ENCODE results near the gene MBTPS1. TPM values are rescaled to one million over a fixed set of nuclear protein-coding genes. Genes with fewer than 3 reads are reported as not detected.

MBTPS1 gene
- total and polyA plus RNA-seq, 9 of the 15 experiments (the other 6 are each of a cell fraction or from before 2014, with no cell fraction given): 2.8 to 57.6 (median 43.8) TPM

DNA sequence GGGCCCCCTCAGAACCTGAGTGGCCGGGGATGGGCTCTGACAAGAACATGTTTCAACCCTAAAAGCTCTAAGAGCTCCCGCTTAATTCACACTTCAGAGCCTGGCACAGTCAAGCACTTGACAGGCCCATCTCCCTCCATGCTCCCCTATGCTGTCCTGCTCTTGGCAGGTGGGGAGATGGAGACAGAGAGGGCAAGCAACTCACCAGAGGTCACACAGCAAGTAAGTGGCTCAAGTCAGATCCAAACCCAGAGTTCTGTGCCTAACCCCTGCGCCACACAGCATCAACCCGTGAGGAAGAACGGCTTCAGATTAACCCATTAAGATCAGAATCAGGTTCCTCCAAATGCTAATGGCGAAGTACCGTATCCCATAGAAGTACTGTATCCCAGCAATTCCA lies 112.3 kb downstream of the MBTPS1 start (continued):
- TF ChIP-seq, protein P1, sequence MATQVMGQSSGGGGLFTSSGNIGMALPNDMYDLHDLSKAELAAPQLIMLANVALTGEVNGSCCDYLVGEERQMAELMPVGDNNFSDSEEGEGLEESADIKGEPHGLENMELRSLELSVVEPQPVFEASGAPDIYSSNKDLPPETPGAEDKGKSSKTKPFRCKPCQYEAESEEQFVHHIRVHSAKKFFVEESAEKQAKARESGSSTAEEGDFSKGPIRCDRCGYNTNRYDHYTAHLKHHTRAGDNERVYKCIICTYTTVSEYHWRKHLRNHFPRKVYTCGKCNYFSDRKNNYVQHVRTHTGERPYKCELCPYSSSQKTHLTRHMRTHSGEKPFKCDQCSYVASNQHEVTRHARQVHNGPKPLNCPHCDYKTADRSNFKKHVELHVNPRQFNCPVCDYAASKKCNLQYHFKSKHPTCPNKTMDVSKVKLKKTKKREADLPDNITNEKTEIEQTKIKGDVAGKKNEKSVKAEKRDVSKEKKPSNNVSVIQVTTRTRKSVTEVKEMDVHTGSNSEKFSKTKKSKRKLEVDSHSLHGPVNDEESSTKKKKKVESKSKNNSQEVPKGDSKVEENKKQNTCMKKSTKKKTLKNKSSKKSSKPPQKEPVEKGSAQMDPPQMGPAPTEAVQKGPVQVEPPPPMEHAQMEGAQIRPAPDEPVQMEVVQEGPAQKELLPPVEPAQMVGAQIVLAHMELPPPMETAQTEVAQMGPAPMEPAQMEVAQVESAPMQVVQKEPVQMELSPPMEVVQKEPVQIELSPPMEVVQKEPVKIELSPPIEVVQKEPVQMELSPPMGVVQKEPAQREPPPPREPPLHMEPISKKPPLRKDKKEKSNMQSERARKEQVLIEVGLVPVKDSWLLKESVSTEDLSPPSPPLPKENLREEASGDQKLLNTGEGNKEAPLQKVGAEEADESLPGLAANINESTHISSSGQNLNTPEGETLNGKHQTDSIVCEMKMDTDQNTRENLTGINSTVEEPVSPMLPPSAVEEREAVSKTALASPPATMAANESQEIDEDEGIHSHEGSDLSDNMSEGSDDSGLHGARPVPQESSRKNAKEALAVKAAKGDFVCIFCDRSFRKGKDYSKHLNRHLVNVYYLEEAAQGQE (IDR thresholded peaks at IDR 0.05; ENCODE audit: borderline replicate concordance): no peak
- TF ChIP-seq, protein P1 (CRISPR knock-in tag; IDR thresholded peaks at IDR 0.05; ENCODE audit: low read depth): no peak
- TF ChIP-seq BCOR (IDR thresholded peaks at IDR 0.05) (peak; percentile 80), ARID1B (IDR thresholded peaks at IDR 0.05) (no peak), COPS2 (conservative IDR thresholded peaks at IDR 0.05) (no peak), ZFP36 (IDR thresholded peaks at IDR 0.05; ENCODE audit: low read depth, low read length, partially characterized antibody) (peak; percentile 73), KDM1A (IDR thresholded peaks at IDR 0.05) (peak in 1 of 2 experiments; percentile 28; a peak in 1 of 4 replicates), RBFOX2 (IDR thresholded peaks at IDR 0.05; ENCODE audit: low read depth, low read length) (no peak)
- TF ChIP-seq, protein P2, sequence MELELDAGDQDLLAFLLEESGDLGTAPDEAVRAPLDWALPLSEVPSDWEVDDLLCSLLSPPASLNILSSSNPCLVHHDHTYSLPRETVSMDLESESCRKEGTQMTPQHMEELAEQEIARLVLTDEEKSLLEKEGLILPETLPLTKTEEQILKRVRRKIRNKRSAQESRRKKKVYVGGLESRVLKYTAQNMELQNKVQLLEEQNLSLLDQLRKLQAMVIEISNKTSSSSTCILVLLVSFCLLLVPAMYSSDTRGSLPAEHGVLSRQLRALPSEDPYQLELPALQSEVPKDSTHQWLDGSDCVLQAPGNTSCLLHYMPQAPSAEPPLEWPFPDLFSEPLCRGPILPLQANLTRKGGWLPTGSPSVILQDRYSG (tag; conservative IDR thresholded peaks at IDR 0.05; ENCODE audit: low read depth): no peak
- TF ChIP-seq, protein P3, sequence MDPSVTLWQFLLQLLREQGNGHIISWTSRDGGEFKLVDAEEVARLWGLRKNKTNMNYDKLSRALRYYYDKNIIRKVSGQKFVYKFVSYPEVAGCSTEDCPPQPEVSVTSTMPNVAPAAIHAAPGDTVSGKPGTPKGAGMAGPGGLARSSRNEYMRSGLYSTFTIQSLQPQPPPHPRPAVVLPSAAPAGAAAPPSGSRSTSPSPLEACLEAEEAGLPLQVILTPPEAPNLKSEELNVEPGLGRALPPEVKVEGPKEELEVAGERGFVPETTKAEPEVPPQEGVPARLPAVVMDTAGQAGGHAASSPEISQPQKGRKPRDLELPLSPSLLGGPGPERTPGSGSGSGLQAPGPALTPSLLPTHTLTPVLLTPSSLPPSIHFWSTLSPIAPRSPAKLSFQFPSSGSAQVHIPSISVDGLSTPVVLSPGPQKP (CRISPR knock-in tag; IDR thresholded peaks at IDR 0.05): no peak

Small RNA genes lying within 50 kb of the gene (small RNA-seq; reads per million reads assigned to genes)
- gene RNA5SP432: 0.18 reads per million

Other genes starting within 250 kb of the MBTPS1 start
Only the 7 nearest of the 10 such genes appear.
- not detected in 2 replicates for gene NECAB2, start 148.7 kb downstream of the MBTPS1 start, total RNA-seq (2014; rRNA removed)
- gene NECAB2, start 148.7 kb downstream of the MBTPS1 start, total RNA-seq (2014; rRNA removed; fragmentation: Illumina TruSeq; extraction: Trizol): not detected in 2 replicates
- not detected in 2 replicates for gene NECAB2, start 148.7 kb downstream of the MBTPS1 start, total RNA-seq (2015; rRNA removed; fragmentation: Illumina TruSeq; extraction: Trizol)
- gene NECAB2, start 148.7 kb downstream of the MBTPS1 start, total RNA-seq (2021): not detected in 2 replicates
- gene NECAB2, start 148.7 kb downstream of the MBTPS1 start, polyA plus RNA-seq (2011; rRNA removed): 0.09 and 0.28 TPM in 2 replicates
- gene NECAB2, start 148.7 kb downstream of the MBTPS1 start, polyA plus RNA-seq (2014; fragmentation: Illumina TruSeq; extraction: Trizol): not detected in 2 replicates
- not detected for gene NECAB2, start 148.7 kb downstream of the MBTPS1 start, polyA plus RNA-seq (2014; fragmentation: Nextera tagmentation; extraction: Ambion mirVana)
- gene NECAB2, start 148.7 kb downstream of the MBTPS1 start, polyA plus RNA-seq (2014; rRNA removed): 0.03 TPM in 1 of 2 replicates, not detected in the other
- not detected in 2 replicates for gene SLC38A8, start 74.1 kb downstream of the MBTPS1 start, total RNA-seq (2014; rRNA removed)
- gene SLC38A8, start 74.1 kb downstream of the MBTPS1 start, total RNA-seq (2014; rRNA removed; fragmentation: Illumina TruSeq; extraction: Trizol): not detected in 2 replicates
- gene SLC38A8, start 74.1 kb downstream of the MBTPS1 start, total RNA-seq (2015; rRNA removed; fragmentation: Illumina TruSeq; extraction: Trizol): not detected in 2 replicates
- not detected in 2 replicates for gene SLC38A8, start 74.1 kb downstream of the MBTPS1 start, total RNA-seq (2021)
- gene SLC38A8, start 74.1 kb downstream of the MBTPS1 start, polyA plus RNA-seq (2011; rRNA removed): not detected in 2 replicates
- not detected in 2 replicates for gene SLC38A8, start 74.1 kb downstream of the MBTPS1 start, polyA plus RNA-seq (2014; fragmentation: Illumina TruSeq; extraction: Trizol)
- not detected for gene SLC38A8, start 74.1 kb downstream of the MBTPS1 start, polyA plus RNA-seq (2014; fragmentation: Nextera tagmentation; extraction: Ambion mirVana)
- gene SLC38A8, start 74.1 kb downstream of the MBTPS1 start, polyA plus RNA-seq (2014; rRNA removed): 0.28 TPM in 1 of 2 replicates, not detected in the other
- 19.7 and 20.5 TPM in 2 replicates for gene HSDL1, start 28.2 kb upstream of the MBTPS1 start, total RNA-seq (2014; rRNA removed)
- gene HSDL1, start 28.2 kb upstream of the MBTPS1 start, total RNA-seq (2014; rRNA removed; fragmentation: Illumina TruSeq; extraction: Trizol): 31.5 and 36.4 TPM in 2 replicates
- 38.6 and 39.9 TPM in 2 replicates for gene HSDL1, start 28.2 kb upstream of the MBTPS1 start, total RNA-seq (2015; rRNA removed; fragmentation: Illumina TruSeq; extraction: Trizol)
- 26.4 and 27.7 TPM in 2 replicates for gene HSDL1, start 28.2 kb upstream of the MBTPS1 start, total RNA-seq (2021)
- 41.2 and 45.7 TPM in 2 replicates for gene HSDL1, start 28.2 kb upstream of the MBTPS1 start, polyA plus RNA-seq (2011; rRNA removed)
- gene HSDL1, start 28.2 kb upstream of the MBTPS1 start, polyA plus RNA-seq (2014; fragmentation: Illumina TruSeq; extraction: Trizol): 24.1 and 26.9 TPM in 2 replicates
- 10 to 100 TPM; 14.8 to 16.3 TPM for gene HSDL1, start 28.2 kb upstream of the MBTPS1 start, polyA plus RNA-seq (2014; fragmentation: Nextera tagmentation; extraction: Ambion mirVana)
- 25.8 and 31.0 TPM in 2 replicates for gene HSDL1, start 28.2 kb upstream of the MBTPS1 start, polyA plus RNA-seq (2014; rRNA removed)
- gene DNAAF1, start 28.4 kb upstream of the MBTPS1 start, total RNA-seq (2014; rRNA removed): not detected in 2 replicates
- not detected in 2 replicates for gene DNAAF1, start 28.4 kb upstream of the MBTPS1 start, total RNA-seq (2014; rRNA removed; fragmentation: Illumina TruSeq; extraction: Trizol)
- not detected in 2 replicates for gene DNAAF1, start 28.4 kb upstream of the MBTPS1 start, total RNA-seq (2015; rRNA removed; fragmentation: Illumina TruSeq; extraction: Trizol)
- not detected in 2 replicates for gene DNAAF1, start 28.4 kb upstream of the MBTPS1 start, total RNA-seq (2021)
- gene DNAAF1, start 28.4 kb upstream of the MBTPS1 start, polyA plus RNA-seq (2011; rRNA removed): not detected in 2 replicates
- gene DNAAF1, start 28.4 kb upstream of the MBTPS1 start, polyA plus RNA-seq (2014; fragmentation: Illumina TruSeq; extraction: Trizol): not detected in 2 replicates
- gene DNAAF1, start 28.4 kb upstream of the MBTPS1 start, polyA plus RNA-seq (2014; fragmentation: Nextera tagmentation; extraction: Ambion mirVana): not detected
- 0.01 and 0.23 TPM in 2 replicates for gene DNAAF1, start 28.4 kb upstream of the MBTPS1 start, polyA plus RNA-seq (2014; rRNA removed)
- 26.2 and 43.0 TPM in 2 replicates for gene TAF1C, start 70.1 kb upstream of the MBTPS1 start, total RNA-seq (2014; rRNA removed)
- 7.9 and 9.8 TPM in 2 replicates for gene TAF1C, start 70.1 kb upstream of the MBTPS1 start, total RNA-seq (2014; rRNA removed; fragmentation: Illumina TruSeq; extraction: Trizol)
- 22.3 and 23.0 TPM in 2 replicates for gene TAF1C, start 70.1 kb upstream of the MBTPS1 start, total RNA-seq (2015; rRNA removed; fragmentation: Illumina TruSeq; extraction: Trizol)
- 46.6 and 55.0 TPM in 2 replicates for gene TAF1C, start 70.1 kb upstream of the MBTPS1 start, total RNA-seq (2021)
- 16.7 and 31.2 TPM in 2 replicates for gene TAF1C, start 70.1 kb upstream of the MBTPS1 start, polyA plus RNA-seq (2011; rRNA removed)
- gene TAF1C, start 70.1 kb upstream of the MBTPS1 start, polyA plus RNA-seq (2014; fragmentation: Illumina TruSeq; extraction: Trizol): 21.0 and 35.4 TPM in 2 replicates
- gene TAF1C, start 70.1 kb upstream of the MBTPS1 start, polyA plus RNA-seq (2014; fragmentation: Nextera tagmentation; extraction: Ambion mirVana): 1 to 10 TPM; 1.5 TPM
- gene TAF1C, start 70.1 kb upstream of the MBTPS1 start, polyA plus RNA-seq (2014; rRNA removed): 64.8 and 74.8 TPM in 2 replicates
- gene ADAD2, start 74.2 kb upstream of the MBTPS1 start, total RNA-seq (2014; rRNA removed): not detected in 2 replicates
- gene ADAD2, start 74.2 kb upstream of the MBTPS1 start, total RNA-seq (2014; rRNA removed; fragmentation: Illumina TruSeq; extraction: Trizol): not detected in 2 replicates
- gene ADAD2, start 74.2 kb upstream of the MBTPS1 start, total RNA-seq (2015; rRNA removed; fragmentation: Illumina TruSeq; extraction: Trizol): not detected in 2 replicates
- gene ADAD2, start 74.2 kb upstream of the MBTPS1 start, total RNA-seq (2021): not detected in 2 replicates
- not detected in 2 replicates for gene ADAD2, start 74.2 kb upstream of the MBTPS1 start, polyA plus RNA-seq (2011; rRNA removed)
- gene ADAD2, start 74.2 kb upstream of the MBTPS1 start, polyA plus RNA-seq (2014; fragmentation: Illumina TruSeq; extraction: Trizol): not detected in 2 replicates
- gene ADAD2, start 74.2 kb upstream of the MBTPS1 start, polyA plus RNA-seq (2014; fragmentation: Nextera tagmentation; extraction: Ambion mirVana): not detected
- gene ADAD2, start 74.2 kb upstream of the MBTPS1 start, polyA plus RNA-seq (2014; rRNA removed): 0.07 TPM in 1 of 2 replicates, not detected in the other
- gene KCNG4, start 123.1 kb upstream of the MBTPS1 start, total RNA-seq (2014; rRNA removed): not detected in 2 replicates
- not detected in 2 replicates for gene KCNG4, start 123.1 kb upstream of the MBTPS1 start, total RNA-seq (2014; rRNA removed; fragmentation: Illumina TruSeq; extraction: Trizol)
- not detected in 2 replicates for gene KCNG4, start 123.1 kb upstream of the MBTPS1 start, total RNA-seq (2015; rRNA removed; fragmentation: Illumina TruSeq; extraction: Trizol)
- not detected in 2 replicates for gene KCNG4, start 123.1 kb upstream of the MBTPS1 start, total RNA-seq (2021)
- not detected in 2 replicates for gene KCNG4, start 123.1 kb upstream of the MBTPS1 start, polyA plus RNA-seq (2011; rRNA removed)
- not detected in 2 replicates for gene KCNG4, start 123.1 kb upstream of the MBTPS1 start, polyA plus RNA-seq (2014; fragmentation: Illumina TruSeq; extraction: Trizol)
- gene KCNG4, start 123.1 kb upstream of the MBTPS1 start, polyA plus RNA-seq (2014; fragmentation: Nextera tagmentation; extraction: Ambion mirVana): not detected
- not detected in 2 replicates for gene KCNG4, start 123.1 kb upstream of the MBTPS1 start, polyA plus RNA-seq (2014; rRNA removed)